ENCODE data around the gene SF3B6.
"Not testable (repeated sequence)": the region's sequence is repeated elsewhere in the genome, so short reads cannot be mapped to it uniquely, and the experiment has no call there.

SF3B6 gene

DNA sequence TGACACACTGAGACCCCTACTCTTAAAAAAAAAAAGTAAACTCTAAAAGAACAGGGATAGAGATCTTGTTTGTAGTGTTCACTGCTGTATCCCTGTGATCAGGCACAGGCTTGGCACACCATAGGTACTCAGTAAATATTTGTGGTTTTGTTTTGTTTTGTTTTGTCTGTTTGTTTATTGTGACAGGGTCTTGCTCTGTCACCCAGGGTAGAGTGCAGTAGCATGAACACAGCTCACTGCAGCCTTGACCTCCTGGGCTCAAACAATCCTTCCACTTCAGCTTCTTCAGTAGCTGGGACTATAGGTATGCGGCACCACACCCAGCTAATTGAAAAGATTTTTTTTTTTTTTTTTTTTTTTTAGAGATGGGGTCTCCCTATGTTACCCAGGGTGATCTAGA lies 23.2 kb downstream of the SF3B6 start:
- DNase-seq, result no peak

DNA sequence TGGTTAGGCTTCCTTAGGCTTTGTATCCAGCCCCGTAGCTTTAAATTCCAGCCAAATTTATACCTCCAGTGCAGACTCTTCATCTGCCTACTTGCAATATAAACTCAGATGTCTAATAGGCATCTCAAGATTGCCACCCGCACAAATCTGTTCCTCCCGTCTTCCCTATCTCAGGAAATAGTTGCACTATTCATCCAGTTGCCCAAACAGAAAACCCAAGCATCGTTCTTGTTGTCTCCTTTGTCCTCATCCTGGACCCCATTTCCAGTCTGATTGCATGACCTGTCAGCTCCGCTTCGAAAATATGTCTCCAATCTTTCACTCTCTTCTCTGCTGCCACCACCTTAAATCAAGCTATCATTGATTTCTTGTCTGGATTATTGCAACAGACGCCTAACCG lies 24.3 kb downstream of the SF3B6 start:
- no peak for DNase-seq

DNA sequence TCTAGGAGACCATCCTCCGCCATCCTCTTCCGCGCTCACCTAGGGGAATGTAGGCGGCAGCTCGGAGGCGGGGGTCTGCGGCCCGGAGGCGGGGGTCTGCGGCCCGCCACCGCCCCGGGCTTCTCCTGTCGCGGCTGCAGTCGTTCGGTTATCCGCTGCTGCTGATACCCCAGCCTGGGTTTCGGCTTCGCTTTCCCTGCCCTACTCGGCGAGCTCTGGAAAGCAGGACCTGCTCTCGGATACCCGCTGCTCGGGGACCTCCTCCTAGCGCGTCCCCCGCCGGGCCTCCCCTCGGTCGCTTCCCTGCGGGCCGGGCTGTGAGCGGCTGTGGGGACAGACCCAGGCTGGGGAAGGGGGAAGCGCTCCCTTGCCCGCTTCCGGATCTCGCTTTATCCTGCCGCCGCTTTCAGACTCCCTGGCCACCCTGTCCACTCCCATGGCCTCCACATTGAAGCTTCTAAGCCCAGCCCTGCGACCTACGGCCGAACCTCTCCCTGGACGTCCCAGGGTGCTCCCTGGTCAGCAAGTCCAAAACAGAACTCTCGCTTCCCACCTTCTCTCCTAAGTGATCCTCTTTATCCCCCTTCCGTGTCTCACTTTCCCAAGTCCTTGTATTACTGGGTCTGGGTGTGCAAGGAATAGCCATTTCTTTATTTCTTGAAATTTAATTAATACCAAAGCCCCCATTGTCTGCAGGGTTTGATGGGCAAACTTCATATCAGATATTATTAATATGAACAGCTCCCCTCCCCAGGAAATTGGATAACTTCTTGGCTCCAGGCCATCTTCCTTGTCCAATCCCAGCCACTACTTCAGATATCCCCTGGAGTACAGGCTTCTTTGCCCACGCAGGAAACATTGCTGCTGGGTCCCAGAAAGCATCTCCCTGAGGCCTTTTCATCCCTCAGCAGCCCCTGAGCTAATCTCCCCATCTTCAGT lies 25.8 kb downstream of the SF3B6 start:
- peak in 28 of 51 donors; percentile 5 to 39 (median 16) for DNase-seq

DNA sequence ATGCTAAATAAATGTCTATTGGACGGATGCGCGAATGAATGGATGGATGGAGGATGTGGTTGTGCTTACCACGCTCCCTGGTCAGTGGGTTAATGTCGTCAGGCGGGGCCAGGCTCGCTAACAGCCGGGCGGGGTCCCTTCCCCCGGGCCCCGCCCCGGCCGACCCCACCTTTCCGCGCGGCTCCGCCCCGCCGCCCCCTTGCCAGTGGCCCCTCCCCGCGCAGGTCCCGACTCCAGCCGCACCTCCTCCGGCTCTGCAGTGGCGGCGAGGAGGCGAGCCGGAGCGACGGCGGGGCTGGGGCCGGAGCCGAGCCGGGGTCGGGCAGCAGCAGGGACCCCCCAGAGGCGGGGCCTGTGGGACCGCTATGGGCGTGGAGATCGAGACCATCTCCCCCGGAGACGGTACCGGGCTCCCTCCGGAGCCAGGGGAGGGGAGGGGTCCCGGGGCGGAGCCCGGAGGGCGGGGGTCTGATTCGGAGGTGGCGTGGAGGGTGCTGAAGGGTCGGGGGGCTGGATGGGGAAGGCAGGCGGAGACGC lies 26.6 kb downstream of the SF3B6 start, which contains the start of gene FKBP1B:
Gene FKBP1B, plus strand, starts transcription at position 257 of the 537 bp plus-strand sequence. Its CDS starts 109 bp downstream, at position 366.
- DNase-seq, result peak in 28 of 51 donors; percentile 3 to 58 (median 29)

DNA sequence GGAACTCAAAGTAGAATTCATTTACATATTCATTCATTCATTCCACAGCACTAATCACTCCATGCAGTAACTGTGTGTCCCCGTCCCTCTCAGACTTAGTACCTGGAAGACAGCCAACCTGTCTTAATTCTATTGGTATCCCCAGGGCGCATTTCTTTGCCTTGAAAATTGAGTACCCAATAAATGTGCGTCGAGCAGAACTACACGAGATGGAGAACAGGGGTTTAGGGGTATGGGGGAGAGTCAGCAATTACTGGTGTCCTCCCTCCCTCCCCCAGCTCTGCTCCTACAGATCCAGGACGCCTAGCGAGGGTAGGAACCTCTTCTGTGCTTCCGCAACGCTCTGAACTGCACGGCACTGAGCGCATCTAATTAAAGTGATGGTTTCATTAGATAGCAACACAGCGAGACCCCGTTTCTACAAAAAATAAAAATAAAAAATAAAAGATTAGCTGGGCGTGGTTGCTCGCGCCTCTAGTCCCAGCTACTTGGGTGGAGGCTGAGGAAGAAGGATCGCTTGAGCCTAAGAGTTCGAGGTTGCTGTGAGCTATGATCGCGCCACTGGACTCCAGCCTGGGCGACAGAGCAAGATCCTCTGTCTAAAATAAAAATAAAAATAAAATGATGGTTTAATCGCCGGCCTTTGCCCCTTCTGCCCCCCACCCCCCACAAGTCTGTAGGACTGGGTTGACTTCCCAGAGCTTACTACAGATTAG lies 27.2 kb downstream of the SF3B6 start:
- peak in 1 of 51 donors; percentile 35 for DNase-seq

DNA sequence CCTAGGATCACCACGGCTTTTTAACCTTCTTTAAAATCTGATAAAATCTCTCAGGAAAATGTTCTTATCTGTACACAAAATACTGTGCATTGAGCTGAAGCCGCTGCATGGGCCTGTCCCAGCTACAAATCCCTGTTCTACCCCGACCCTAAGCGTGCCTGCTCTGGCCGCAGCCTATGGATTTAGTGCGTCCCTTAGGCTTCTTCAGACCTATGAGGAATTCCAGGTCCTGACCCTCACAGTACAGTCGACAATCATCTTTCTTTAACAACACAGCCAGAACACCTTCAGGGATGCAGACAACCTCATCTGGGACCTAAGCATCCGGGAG lies 28.5 kb downstream of the SF3B6 start:
- DNase-seq, result no peak

DNA sequence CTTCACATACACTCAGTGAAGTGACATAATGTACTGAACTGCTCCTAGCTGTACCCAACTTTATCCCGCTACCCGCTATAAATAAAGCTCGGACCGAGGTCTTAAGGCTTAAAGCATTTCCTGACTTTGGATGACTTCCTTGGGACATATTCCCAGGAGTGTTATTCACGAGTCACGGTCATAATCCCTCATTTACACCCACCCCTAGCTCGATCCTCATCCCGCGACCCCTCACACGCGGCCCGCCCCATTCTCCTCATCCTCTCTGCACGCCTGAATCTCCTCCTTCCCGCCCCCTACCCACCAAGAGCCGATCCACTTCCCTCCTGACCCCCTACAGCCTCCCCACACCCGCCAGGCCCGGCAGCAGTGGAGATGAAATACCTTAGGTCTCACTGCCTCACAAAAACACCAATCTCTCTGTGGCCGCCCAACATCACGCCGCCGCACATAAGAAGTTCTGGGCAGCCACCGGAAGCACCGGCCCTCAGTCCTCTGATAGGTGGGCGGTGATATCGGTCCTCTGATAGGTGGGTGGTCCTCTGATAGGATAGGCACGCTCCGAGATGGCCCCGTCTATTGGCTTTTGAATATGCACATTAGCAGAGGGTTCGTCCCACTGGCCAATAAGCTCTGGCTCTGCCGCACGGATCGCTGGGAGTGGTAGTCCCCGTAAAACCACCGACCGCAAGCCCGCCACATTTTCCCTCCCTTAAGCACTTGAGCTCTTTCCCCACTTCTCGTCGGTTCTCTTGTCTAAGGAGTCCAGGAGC lies 29.0 kb downstream of the SF3B6 start, which contains the start of gene WDCP:
Gene WDCP, minus strand, starts transcription at position 462 of the 773 bp plus-strand sequence. CDS start 7,897 bp downstream, outside the sequence.
- DNase-seq, result peak; percentile 59 to 99 (median 93)

DNA sequence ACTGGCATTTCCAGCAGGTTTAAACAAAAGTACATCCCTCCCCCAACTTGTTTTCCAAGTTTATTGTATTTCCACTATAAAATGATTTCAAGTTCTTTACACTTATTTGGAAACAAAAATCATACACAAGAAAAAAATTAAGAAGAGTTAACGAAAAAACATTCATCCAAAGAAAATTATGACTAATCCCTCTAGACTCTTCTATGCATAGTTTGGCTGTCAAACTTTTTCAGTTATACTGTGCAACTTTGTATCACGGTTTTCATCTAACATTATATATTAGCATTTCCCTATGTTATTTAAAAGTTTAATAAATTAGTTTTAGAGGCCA lies 29.6 kb downstream of the SF3B6 start:
- DNase-seq, result no peak

DNA sequence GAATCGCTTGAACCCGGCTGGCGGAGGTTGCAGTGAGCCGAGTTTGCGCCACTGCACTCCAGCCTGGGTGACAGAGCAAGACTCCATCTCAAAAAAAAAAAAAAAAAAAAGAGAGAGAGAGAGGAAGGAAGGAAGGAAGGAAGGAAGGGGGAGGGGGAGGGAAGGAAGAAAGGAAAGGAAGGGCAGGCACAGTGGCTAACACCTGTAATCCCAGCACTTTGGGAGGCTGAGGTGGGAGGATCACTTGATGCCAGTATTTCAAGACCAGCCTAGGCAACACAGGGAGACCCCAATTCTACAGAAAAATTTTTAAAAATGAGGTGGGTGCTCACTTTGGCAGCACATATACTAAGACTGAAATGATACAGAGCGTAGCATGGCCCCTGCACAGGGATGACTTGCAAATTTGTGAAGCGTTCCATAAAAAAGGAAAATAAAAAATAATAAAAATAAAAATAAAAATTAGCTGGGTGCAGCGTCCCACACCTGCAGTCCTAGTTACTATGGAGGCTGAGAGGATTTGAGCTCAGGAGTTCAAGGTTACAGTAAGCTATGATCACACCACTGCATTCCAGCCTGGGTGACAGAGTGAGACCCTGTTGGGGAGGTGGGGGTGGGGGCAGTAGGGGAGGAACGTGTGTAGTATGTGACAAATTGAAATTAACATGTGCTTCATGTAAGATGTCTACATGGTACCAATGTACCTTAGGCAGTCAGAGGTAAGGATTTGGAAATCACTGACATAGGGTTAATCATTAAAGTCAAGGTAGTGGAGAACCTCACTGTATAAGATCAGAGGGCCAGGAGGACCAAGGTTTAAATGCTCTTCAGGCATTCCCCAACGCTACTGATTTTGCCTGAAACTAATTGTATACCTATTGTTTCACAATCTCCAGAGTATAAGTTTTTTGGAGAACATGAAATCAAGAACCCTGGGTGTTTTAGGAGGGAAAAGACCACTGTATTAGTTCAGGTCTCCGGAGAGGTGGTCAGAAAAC lies 30.3 kb downstream of the SF3B6 start:
- no peak for DNase-seq

DNA sequence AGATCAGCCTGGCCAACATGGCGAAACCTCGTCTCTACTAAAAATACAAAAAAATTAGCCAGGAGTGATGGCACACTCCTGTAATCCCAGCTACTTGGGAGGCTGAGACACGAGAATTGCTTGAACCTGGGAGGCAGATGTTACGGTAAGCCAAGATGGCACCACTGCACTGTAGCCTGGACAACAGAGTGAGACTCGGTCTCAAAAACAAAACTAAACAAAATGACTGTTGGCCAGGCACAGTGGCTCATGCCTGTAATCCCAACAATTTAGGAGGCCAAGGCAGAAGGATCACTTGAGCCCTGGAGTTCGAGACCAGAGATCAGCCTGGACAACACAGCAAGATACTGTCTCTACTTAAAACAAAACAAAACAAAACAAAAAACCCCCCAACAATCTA lies 33.0 kb downstream of the SF3B6 start:
- not testable (repeated sequence) for DNase-seq

DNA sequence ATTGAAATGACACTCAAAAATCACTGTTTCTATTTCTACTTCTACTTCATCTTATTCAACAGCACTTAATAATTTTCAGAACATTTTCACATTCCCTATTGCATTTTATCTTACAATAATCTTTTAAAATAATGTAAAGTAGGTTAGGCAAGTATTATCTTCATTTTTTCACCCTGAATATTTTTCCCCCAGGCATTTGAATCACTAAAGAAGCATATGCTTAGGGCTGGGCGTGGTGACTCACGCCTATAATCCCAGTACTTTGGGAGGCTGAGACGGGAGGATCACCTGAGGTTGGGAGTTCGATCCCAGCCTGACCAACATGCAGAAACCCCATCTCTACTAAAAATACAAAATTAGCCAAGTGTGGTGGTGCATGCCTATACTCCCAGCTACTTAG lies 35.6 kb downstream of the SF3B6 start:
- no peak for DNase-seq

DNA sequence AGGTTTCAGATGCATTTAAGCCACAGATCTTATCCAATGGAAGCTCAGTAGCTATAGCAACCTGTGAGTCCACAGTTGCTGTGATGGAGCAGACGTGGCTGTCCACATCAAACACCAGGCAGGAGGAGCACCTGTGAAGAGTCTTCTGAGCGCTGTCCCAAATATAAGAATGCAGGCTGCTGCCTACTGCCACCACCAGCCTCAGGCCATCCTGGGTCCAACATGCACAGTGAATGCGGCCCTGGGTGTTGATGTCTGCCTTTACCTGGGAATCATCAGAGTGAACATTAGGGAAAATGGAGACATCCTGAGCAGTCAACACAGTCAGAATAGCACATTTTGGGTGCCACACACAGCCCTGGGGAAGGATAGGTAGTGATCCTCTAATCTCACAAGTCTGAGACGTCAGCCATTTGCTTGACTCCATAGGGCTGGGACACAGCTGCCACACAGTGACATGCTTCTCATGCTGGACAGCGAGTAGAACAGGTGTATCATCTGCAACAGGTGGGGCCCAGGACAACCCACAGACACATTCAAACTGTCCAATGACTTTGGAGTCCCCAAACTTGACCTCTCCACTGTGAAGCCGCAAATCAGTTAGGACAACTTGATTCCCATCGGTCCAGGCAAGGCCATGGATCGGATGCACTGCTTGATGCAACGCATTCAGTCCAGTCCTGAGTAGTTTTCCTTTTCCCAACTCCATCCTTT lies 37.2 kb downstream of the SF3B6 start:
- DNase-seq, result no peak

DNA sequence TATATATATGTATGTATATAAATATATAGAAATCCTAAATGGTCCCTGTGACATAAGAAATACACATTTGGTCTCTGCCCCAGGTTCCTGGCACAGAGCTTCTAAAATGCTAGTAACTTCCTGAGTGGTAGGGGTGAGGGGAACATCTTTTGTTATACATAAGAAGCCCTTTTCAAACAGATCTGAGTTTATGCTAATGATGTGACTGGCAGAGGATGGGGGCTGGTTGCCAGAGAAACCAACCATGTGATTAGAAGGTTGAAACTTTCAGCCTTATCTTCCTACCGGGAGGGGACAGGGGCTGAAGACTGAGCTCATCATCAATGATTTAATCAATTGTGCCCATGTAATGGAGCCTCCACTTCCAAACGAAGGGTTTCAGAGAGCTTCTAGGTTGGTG lies 49.9 kb downstream of the SF3B6 start:
- DNase-seq, result peak in 1 of 51 donors; percentile 21

DNA sequence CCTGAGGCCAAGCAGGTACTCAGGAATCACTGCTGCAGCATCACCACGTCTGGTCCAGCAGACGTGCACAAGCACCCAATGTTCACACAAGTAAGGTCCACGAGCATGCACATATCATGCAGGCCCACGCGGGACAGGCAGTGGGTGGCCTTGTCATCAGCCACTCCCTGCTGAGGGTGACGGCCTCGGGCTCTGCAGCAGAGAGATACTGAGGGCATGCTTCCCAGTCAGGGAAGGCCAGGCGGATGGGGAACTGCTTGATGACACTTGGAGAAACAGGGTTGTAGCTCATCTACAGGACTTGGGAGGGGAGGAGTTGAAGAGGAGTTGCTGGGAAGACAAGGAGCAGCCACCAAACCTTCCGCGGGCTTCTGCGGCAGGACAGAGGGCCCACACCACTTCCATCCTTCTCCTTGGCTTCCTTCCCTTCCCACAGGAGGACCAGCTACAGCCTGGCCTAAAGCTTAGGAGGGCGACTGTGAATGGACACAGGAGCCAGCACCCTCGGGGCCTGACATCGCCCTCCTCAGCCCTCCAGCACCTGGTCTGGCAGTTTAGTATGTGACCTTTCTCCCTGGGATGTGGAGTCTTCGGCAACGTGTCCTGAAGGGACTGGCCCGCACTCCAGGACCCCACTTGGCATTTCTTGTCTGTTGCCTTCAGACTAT lies 51.0 kb downstream of the SF3B6 start:
- DNase-seq, result no peak

DNA sequence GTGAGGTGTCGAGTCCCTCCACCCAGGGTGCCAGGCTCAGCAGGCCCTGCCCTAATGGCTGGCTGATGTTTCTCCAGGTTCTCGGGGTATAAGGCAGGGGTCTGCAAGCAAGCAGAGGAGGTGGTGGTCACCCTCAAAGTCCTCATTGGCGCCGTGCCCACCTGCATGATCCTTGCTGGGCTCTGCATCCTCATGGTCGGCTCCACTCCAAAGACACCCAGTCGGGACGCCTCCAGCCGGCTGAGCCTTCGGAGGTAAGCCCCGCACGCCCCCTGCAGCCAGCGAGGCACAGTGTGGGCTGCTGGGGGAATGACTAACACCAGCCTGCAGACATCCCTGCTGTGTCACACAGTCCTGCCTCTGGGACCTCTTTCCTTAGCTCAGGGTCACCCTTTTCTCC lies 52.1 kb downstream of the SF3B6 start:
- DNase-seq, result no peak

DNA sequence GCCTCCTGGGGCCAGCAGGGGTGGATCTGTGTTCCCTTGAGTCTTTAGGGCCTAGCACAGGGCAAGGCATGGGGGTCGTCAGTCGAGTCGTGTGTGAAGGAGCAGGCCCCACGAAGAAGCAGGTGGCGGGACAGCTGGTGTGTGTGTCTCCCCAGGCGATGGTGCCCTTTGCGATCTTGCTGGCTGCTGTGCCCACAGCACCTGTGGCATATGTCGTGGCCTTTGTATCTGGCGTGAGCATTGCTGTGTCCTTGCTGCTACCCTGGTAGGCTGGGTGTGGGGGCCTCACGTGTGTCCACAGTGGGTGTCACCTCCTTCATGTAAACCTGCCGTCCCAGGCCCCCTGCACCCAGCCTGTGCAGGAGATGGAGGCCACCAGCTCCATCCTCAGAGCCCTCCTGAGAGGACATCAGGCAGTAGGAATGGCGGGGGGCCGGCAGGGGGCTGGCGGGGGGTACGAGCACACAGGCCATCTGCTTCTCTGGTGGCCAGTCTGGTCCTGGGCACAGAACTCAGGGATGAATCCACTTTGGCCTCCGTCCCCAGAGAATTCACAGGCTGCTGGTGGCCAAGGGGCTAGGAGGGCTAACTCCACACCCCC lies 53.1 kb downstream of the SF3B6 start:
- DNase-seq, result no peak

DNA sequence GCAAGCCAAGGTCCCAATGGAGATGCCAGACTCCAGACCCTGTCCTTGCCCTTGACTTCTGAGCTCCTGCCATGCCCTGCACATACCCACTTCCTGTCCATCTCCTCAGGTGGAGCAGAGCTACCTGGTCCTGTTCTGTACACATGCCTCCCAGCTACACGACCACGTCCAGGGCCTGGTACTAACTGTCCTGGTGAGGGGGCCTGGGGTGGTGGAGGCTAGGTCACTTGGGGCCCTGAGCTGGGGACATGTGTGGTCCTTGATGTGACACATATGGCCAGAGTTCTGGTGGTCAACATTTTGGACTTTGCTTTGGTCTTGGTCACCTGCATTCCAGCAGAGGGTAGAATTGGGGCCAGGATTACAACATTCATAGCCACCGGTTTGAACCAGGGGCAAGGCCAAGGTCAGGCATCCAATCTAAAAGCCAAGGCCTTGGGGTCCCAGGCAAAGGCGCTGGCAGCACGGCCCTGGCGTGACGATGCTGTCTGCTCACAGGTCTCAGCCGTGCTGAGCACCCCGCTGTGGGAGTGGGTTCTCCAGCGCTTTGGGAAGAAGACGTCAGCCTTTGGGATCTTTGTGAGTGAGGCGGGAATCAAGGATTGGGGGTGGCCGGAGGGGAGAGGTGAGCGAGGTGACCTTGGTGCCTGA lies 53.7 kb downstream of the SF3B6 start:
- no peak for DNase-seq

All from hypothalamus (tissue), 51 donors.